MCF 10A (cell line): Measurements from ENCODE around the gene LOXHD1. TPM values are rescaled to one million over a fixed set of nuclear protein-coding genes. Genes with fewer than 3 reads are reported as not detected.
A peak's percentile ranks its signal among the peaks of the same experiment; 100 is the strongest.

Experiments used
- BruUV-seq: library from RNA; stranded (reverse); fragments of 400-500 nt; replicated peaks from 2 replicates; lab custom pipeline; 2021; lab: Mats Ljungman, UMichigan
- CTCF ChIA-PET: fragments of 300-600 bp; sonication (Branson Sonifier 250); formaldehyde crosslinking; extraction: SDS; loops from one replicate; lab custom pipeline; 2021; ENCODE audit warnings: antibody characterized with exemption, inconsistent platforms; lab: Yijun Ruan, JAX
- POLR2A ChIA-PET: fragments of 300-600, 350-650 bp; sonication (Branson Sonifier 250); formaldehyde crosslinking; extraction: SDS; loops from one replicate; lab custom pipeline; 2020; ENCODE audit warnings: antibody characterized with exemption, inconsistent platforms; lab: Yijun Ruan, JAX
- DNase-seq: peaks from one replicate; pipeline ENCODE4 v3.0.0-alpha.2; 2018; ENCODE audit not compliant: unreplicated experiment
- H3K27ac Mint-ChIP-seq: one replicate; pipeline ENCODE4 v1.8.0; 2022; ENCODE audit warnings: mild to moderate bottlenecking, low read depth, mixed read lengths; ENCODE audit not compliant: unreplicated experiment
- H3K27me3 Mint-ChIP-seq: one replicate; pipeline ENCODE4 v1.8.0; 2022; ENCODE audit warnings: mixed read lengths; ENCODE audit not compliant: insufficient read depth, unreplicated experiment
- H3K36me3 Mint-ChIP-seq: one replicate; pipeline ENCODE4 v1.8.0; 2022; ENCODE audit warnings: mild to moderate bottlenecking, moderate library complexity, mixed read lengths; ENCODE audit not compliant: insufficient read depth, unreplicated experiment
- H3K4me1 Mint-ChIP-seq: one replicate; pipeline ENCODE4 v1.8.0; 2022; ENCODE audit warnings: mixed read lengths; ENCODE audit not compliant: insufficient read depth, unreplicated experiment
- H3K4me3 Mint-ChIP-seq: one replicate; pipeline ENCODE4 v1.8.0; 2022; ENCODE audit warnings: mild to moderate bottlenecking, moderate library complexity, mixed read lengths; ENCODE audit not compliant: unreplicated experiment
- H3K9me3 Mint-ChIP-seq: one replicate; pipeline ENCODE4 v1.8.0; 2022; ENCODE audit warnings: mixed read lengths; ENCODE audit not compliant: unreplicated experiment
- CTCF ChIP-seq: fragments of 200-600 bp; IDR thresholded peaks from one replicate; pipeline ENCODE4 v1.8.0; 2022; ENCODE audit warnings: antibody characterized with exemption, mild to moderate bottlenecking; ENCODE audit not compliant: unreplicated experiment
- intact Hi-C: fragments of 100-400 bp; cut with micrococcal nuclease; formaldehyde crosslinking; loops from 2 replicates; pipeline ENCODE4 v1.14.1; 2022
- total RNA-seq: library from RNA; stranded (reverse); gene quantifications from 2 replicates; pipeline ENCODE4 v1.2.3, GENCODE V29; 2022

LOXHD1 gene
- total RNA-seq, 1 experiment from 2014 or later, result not detected

GRCh38 chr18:46482831-46483230, 174.2 kb downstream of the LOXHD1 start:
- CTCF ChIA-PET, result interaction anchor here (0.5 to 4.6 kb wide), 12 partner anchors 11 to 209 kb away, joined by 3 to 32 read pairs (median 3); no protein-coding TSS in a partner anchor

GRCh38 chr18:46481847-46482245, 175.2 kb downstream of the LOXHD1 start:
- Mint-ChIP-seq H3K4me3 (no peak overlapping the region), H3K27ac (no peak overlapping the region), H3K9me3 (no peaks in the 10 kb centered on the region), H3K4me1 (peaks cover 7% of the 10 kb centered on the region), H3K36me3 (no peaks in the 10 kb centered on the region), H3K27me3 (peaks cover 12% of the 10 kb centered on the region)
- intact Hi-C loops, result loop anchor here (1.0 kb wide), 1 partner anchor 201 kb away; no protein-coding TSS in a partner anchor
- CTCF ChIA-PET, result interaction anchor here (0.7 to 4.6 kb wide), 15 partner anchors 10 to 256 kb away, joined by 3 to 32 read pairs (median 3); no protein-coding TSS in a partner anchor
- no TSS peak for BruUV-seq
- POLR2A ChIA-PET, result interaction anchor here (0.7 to 1.2 kb wide), 2 partner anchors 12 to 94 kb away, joined by 3 read pairs; no protein-coding TSS in a partner anchor
- TF ChIP-seq CTCF, result no peak
- DNase-seq, result peak; percentile 42

More at GRCh38 chr18:46482831-46483230, 174.2 kb downstream of the LOXHD1 start:
- no peak for DNase-seq
- no peak for TF ChIP-seq CTCF
- H3K27me3 Mint-ChIP-seq, result peaks cover 7% of the 10 kb centered on the region
- BruUV-seq, result no TSS peak
- no peak overlapping the region for H3K4me3 Mint-ChIP-seq
- peaks cover 7% of the 10 kb centered on the region for H3K4me1 Mint-ChIP-seq
- intact Hi-C loops, result no loop called here
- no peaks in the 10 kb centered on the region for H3K9me3 Mint-ChIP-seq
- H3K27ac Mint-ChIP-seq, result no peak overlapping the region
- POLR2A ChIA-PET, result no interaction called here
- H3K36me3 Mint-ChIP-seq, result no peaks in the 10 kb centered on the region

GRCh38 chr18:46481048-46481846, 175.8 kb downstream of the LOXHD1 start:
- ChIA-PET CTCF (interaction anchor here (0.6 to 4.6 kb wide), 13 partner anchors 9 to 260 kb away, joined by 3 to 32 read pairs (median 4); no protein-coding TSS in a partner anchor), POLR2A (interaction anchor here (0.7 to 1.2 kb wide), 2 partner anchors 12 to 94 kb away, joined by 3 read pairs; no protein-coding TSS in a partner anchor)
- Mint-ChIP-seq H3K27ac (no peak overlapping the region), H3K9me3 (no peaks in the 10 kb centered on the region), H3K4me3 (no peak overlapping the region), H3K36me3 (no peaks in the 10 kb centered on the region), H3K27me3 (peaks cover 12% of the 10 kb centered on the region), H3K4me1 (peaks cover 7% of the 10 kb centered on the region)
- no TSS peak for BruUV-seq
- DNase-seq, result peak; percentile 61
- intact Hi-C loops, result loop anchor here (1.0 kb wide), 1 partner anchor 200 kb away; no protein-coding TSS in a partner anchor
- TF ChIP-seq CTCF, result peak; percentile 54

- intact Hi-C loops, result no loop called here
- ChIA-PET CTCF (interaction anchor here (0.6 to 4.6 kb wide), 6 partner anchors 8 to 259 kb away, joined by 3 to 32 read pairs (median 4); no protein-coding TSS in a partner anchor), POLR2A (no interaction called here)
- BruUV-seq, result no TSS peak
- DNase-seq, result no peak
- H3K27ac Mint-ChIP-seq, result no peak overlapping the region
- no peak overlapping the region for H3K4me3 Mint-ChIP-seq
- peaks cover 12% of the 10 kb centered on the region for H3K27me3 Mint-ChIP-seq
- peaks cover 7% of the 10 kb centered on the region for H3K4me1 Mint-ChIP-seq
- no peaks in the 10 kb centered on the region for H3K36me3 Mint-ChIP-seq
- no peak for TF ChIP-seq CTCF
- H3K9me3 Mint-ChIP-seq, result no peaks in the 10 kb centered on the region
These were observed 176.8 kb downstream of the LOXHD1 start for GRCh38 chr18:46480226-46480625.
